Measurements from ENCODE around the gene GNRHR.

DNA sequence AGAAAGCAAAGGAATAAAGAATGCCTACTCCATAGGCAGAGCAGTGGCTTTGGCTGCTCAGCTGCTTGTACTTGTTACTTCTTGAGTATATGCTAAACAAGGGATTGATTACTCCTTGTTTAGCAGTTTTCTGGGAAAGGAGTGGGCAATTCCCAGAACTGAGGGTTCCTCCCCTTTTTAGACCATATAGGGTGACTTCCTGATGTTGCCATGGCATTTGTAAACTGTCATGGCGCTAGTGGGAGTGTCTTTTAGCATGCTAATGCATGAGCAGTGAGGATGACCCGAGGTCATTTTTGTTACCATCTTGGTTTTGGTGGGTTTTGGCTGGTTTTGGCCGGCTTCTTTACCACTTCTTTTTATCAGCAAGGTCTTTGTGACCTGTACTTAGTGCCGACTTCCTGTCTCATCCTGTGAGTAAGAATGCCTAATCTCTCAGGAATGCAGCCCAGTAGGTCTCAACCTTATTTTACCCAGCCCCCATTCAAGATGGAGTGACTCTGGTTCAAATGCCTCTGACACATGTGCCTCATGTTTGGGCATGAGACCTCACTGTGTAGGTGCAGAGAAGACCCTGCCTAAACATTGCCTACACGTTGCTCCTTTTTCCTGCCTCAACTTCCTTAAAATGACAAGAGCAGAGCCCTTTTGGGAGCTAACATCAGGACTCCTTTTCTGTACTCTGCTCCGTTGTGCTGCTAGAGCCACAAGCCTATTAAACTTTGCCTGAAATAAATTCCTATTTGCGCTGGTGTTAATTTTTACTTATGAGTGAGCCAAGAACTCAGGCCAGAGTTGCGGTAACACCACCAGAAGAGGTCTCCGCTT lies 32.2 kb downstream of the GNRHR start:
- TF ChIP-seq, protein P1, sequence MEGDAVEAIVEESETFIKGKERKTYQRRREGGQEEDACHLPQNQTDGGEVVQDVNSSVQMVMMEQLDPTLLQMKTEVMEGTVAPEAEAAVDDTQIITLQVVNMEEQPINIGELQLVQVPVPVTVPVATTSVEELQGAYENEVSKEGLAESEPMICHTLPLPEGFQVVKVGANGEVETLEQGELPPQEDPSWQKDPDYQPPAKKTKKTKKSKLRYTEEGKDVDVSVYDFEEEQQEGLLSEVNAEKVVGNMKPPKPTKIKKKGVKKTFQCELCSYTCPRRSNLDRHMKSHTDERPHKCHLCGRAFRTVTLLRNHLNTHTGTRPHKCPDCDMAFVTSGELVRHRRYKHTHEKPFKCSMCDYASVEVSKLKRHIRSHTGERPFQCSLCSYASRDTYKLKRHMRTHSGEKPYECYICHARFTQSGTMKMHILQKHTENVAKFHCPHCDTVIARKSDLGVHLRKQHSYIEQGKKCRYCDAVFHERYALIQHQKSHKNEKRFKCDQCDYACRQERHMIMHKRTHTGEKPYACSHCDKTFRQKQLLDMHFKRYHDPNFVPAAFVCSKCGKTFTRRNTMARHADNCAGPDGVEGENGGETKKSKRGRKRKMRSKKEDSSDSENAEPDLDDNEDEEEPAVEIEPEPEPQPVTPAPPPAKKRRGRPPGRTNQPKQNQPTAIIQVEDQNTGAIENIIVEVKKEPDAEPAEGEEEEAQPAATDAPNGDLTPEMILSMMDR (IDR thresholded peaks at IDR 0.05) = no peak
- no peak for TF ChIP-seq POLR2A (IDR thresholded peaks at IDR 0.05)
